HCT116 (cell line): ENCODE results near the gene GCLC.

Source experiments
- CBX3 ChIP-seq: IDR thresholded peaks from 2 replicates; pipeline ENCODE4 v1.6.1; 2012; ENCODE audit warnings: low read depth
- CEBPB ChIP-seq: IDR thresholded peaks from 2 replicates; pipeline ENCODE4 v1.6.1; 2012; ENCODE audit warnings: low read depth
- CTCF ChIP-seq, 3 experiments: fragments of 200-600 bp in 1 of 3; sonication (generic) in 1 of 3; IDR thresholded peaks in 2 of 3; conservative IDR thresholded peaks in 1 of 3; 2 replicates each; pipeline ENCODE4 v1.5.1; 2012 to 2017; ENCODE audit warnings: low read depth in 2 of 3, low read length in 2 of 3, antibody characterized with exemption in 1 of 3, borderline replicate concordance in 1 of 3, control low read depth in 1 of 3, mild to moderate bottlenecking in 1 of 3, mixed read lengths in 1 of 3, mixed run types in 1 of 3, moderate library complexity in 1 of 3; ENCODE audit not compliant: insufficient read depth in 1 of 3
- EZH2 ChIP-seq: fragments of 200-600 bp; sonication (generic); IDR thresholded peaks from 2 replicates; pipeline ENCODE4 v1.6.1; 2017; ENCODE audit warnings: antibody characterized with exemption, mixed run types
- EZH2phosphoT487 ChIP-seq: fragments of 200-600 bp; IDR thresholded peaks from 2 replicates; pipeline ENCODE4 v1.6.1; 2018; ENCODE audit warnings: antibody characterized with exemption, borderline replicate concordance
- JUND ChIP-seq: IDR thresholded peaks from 2 replicates; pipeline ENCODE4 v1.6.1; 2012
- POLR2A ChIP-seq: IDR thresholded peaks from 2 replicates; pipeline ENCODE4 v1.7.0; 2011; ENCODE audit warnings: borderline replicate concordance; ENCODE audit not compliant: insufficient read depth, insufficient read length; ENCODE audit errors: extremely low read depth
- POLR2AphosphoS5 ChIP-seq: IDR thresholded peaks from 2 replicates; pipeline ENCODE4 v1.6.1; 2011; ENCODE audit warnings: mild to moderate bottlenecking, low read depth, low read length, moderate library complexity
- RAD21 ChIP-seq: IDR thresholded peaks from 2 replicates; pipeline ENCODE4 v1.6.1; 2012; ENCODE audit warnings: low read depth, mild to moderate bottlenecking
- SRF ChIP-seq: IDR thresholded peaks from 2 replicates; pipeline ENCODE4 v1.6.1; 2012; ENCODE audit warnings: low read depth
- ZBTB33 ChIP-seq: IDR thresholded peaks from 2 replicates; pipeline ENCODE4 v1.6.1; 2011; ENCODE audit warnings: mild to moderate bottlenecking, low read length, moderate library complexity; ENCODE audit not compliant: insufficient replicate concordance; ENCODE audit errors: extremely low read depth
- ZNF274 ChIP-seq: fragments of 200-500 bp; sonication (Bioruptor generic); IDR thresholded peaks from 2 replicates; pipeline ENCODE4 v1.6.1; 2014; ENCODE audit warnings: mild to moderate bottlenecking, low read depth, low read length, inconsistent platforms

GRCh38 chr6:53591873-53592272 lies 47.0 kb upstream of the GCLC start:
- TF ChIP-seq ZNF274, result no peak
- no peak for TF ChIP-seq CTCF (IDR thresholded peaks at IDR 0.05 in 2 of 3, conservative IDR thresholded peaks at IDR 0.05 in 1 of 3; ENCODE audit: borderline replicate concordance in 1 of 3, insufficient read depth in 1 of 3, low read depth in 2 of 3, low read length in 2 of 3)
- no peak for TF ChIP-seq EZH2
- TF ChIP-seq POLR2A, result no peak
- no peak for TF ChIP-seq CBX3
- no peak for TF ChIP-seq EZH2phosphoT487
- TF ChIP-seq CEBPB, result no peak
- no peak for TF ChIP-seq ZBTB33
- TF ChIP-seq SRF, result no peak
- no peak for TF ChIP-seq POLR2AphosphoS5
- no peak for TF ChIP-seq JUND
- no peak for TF ChIP-seq RAD21
